ENCODE data around the gene PLD4. TPM values are rescaled to one million over a fixed set of nuclear protein-coding genes. Genes with fewer than 3 reads are reported as not detected.
A peak's percentile ranks its signal among the peaks of the same experiment; 100 is the strongest.

PLD4 gene
- total RNA-seq, 1 donor from 2014 or later = not detected

- Histone ChIP-seq H3K4me3 (no peak overlapping the region), H3K36me3 (no peaks in the 10 kb centered on the region), H3K27me3 (no peaks in the 10 kb centered on the region), H3K4me1 (peaks cover 30% of the 10 kb centered on the region), H3K27ac (peak overlapping the region; percentile 71), H3K9me3 (no peaks in the 10 kb centered on the region)
- no peak for DNase-seq (ENCODE audit: extremely low spot score in 2 of 2)
- TF ChIP-seq, protein P1, sequence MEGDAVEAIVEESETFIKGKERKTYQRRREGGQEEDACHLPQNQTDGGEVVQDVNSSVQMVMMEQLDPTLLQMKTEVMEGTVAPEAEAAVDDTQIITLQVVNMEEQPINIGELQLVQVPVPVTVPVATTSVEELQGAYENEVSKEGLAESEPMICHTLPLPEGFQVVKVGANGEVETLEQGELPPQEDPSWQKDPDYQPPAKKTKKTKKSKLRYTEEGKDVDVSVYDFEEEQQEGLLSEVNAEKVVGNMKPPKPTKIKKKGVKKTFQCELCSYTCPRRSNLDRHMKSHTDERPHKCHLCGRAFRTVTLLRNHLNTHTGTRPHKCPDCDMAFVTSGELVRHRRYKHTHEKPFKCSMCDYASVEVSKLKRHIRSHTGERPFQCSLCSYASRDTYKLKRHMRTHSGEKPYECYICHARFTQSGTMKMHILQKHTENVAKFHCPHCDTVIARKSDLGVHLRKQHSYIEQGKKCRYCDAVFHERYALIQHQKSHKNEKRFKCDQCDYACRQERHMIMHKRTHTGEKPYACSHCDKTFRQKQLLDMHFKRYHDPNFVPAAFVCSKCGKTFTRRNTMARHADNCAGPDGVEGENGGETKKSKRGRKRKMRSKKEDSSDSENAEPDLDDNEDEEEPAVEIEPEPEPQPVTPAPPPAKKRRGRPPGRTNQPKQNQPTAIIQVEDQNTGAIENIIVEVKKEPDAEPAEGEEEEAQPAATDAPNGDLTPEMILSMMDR (IDR thresholded peaks at IDR 0.05) = no peak
- TF ChIP-seq POLR2AphosphoS5 (IDR thresholded peaks at IDR 0.05; ENCODE audit: insufficient read depth in 1 of 2, low read depth in 1 of 2) = no peak
- TF ChIP-seq POLR2A (IDR thresholded peaks at IDR 0.05) = no peak
- intact Hi-C loops (cut with DNase I) = loop anchor here (5.0 kb wide), 1 partner anchor 37 kb away; no protein-coding TSS in a partner anchor
These were observed 6.0 kb downstream of the PLD4 start for GRCh38 chr14:104930526-104931303.

DNA sequence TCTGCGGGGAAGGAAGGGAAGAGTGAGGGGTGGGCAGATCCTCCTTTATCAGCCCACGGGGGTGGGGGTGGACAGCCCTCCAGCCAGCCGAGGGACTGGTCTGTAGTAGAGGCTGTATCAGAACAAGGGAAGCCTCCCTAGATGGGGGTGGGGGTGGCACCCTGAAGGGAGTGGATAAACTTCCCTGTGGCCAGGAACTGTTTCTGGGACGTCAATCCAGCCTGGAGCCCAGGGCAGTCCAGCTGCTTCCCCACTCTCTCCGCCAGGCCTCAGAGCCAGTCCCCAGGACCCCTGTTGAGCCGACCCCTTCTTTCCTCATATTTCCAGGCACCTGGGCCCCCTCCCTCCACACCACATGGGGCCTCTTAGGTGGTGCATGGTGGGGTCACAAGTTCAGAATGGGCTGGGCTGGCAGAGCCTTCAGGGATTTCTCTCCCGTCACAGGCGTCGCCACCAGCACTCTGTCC lies 6.7 kb downstream of the PLD4 start:
- intact Hi-C loops (cut with DNase I) = loop anchor here (5.0 kb wide), 1 partner anchor 36 kb away; no protein-coding TSS in a partner anchor
- no peak overlapping the region for H3K4me3 ChIP-seq
- TF ChIP-seq, protein P1 (IDR thresholded peaks at IDR 0.05) = no peak
- no peak for TF ChIP-seq POLR2A (IDR thresholded peaks at IDR 0.05)
- TF ChIP-seq POLR2AphosphoS5 (IDR thresholded peaks at IDR 0.05; ENCODE audit: insufficient read depth in 1 of 2, low read depth in 1 of 2) = no peak
- no peaks in the 10 kb centered on the region for H3K9me3 ChIP-seq
- H3K27ac ChIP-seq = peak overlapping the region; percentile 71
- no peaks in the 10 kb centered on the region for H3K27me3 ChIP-seq
- no peaks in the 10 kb centered on the region for H3K36me3 ChIP-seq
- no peak for DNase-seq (ENCODE audit: extremely low spot score in 2 of 2)
- peaks cover 30% of the 10 kb centered on the region for H3K4me1 ChIP-seq

DNA sequence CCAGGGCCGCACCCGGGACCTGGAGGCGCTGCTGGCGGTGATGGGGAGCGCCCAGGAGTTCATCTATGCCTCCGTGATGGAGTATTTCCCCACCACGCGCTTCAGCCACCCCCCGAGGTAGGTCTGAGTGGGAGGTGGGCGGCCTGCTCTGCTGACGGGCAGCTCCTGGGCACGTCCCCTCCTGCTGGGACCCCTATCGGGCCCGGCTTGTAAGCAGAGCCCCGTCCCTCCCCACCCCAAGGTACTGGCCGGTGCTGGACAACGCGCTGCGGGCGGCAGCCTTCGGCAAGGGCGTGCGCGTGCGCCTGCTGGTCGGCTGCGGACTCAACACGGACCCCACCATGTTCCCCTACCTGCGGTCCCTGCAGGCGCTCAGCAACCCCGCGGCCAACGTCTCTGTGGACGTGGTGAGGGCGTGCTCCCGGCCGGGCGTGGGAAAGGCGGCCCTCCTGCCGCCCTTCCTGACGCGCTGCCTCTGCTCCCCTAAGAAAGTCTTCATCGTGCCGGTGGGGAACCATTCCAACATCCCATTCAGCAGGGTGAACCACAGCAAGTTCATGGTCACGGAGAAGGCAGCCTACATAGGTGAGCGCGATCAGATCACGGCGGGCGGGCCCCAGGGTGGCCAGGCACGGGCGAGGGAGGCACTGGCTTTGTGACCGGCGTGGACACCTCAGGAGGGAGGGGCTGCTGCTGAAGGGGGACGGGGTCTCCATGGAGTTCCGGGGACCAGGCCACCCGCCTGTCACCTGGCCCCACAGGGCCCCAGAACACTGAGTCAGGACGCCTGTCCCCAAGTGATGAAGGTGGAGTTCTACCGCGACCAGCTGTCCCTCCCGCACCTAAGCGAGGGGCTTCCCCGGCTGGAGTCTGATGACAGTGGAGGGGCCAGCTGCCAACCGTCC lies 7.3 kb downstream of the PLD4 start:
- Histone ChIP-seq H3K27me3 (no peaks in the 10 kb centered on the region), H3K4me3 (peak overlapping the region; percentile 57 to 61), H3K36me3 (no peaks in the 10 kb centered on the region), H3K9me3 (no peaks in the 10 kb centered on the region), H3K27ac (peak overlapping the region; percentile 71), H3K4me1 (peaks cover 30% of the 10 kb centered on the region)
- intact Hi-C loops (cut with DNase I) = loop anchor here (5.0 kb wide), 1 partner anchor 35 kb away; no protein-coding TSS in a partner anchor
- TF ChIP-seq POLR2AphosphoS5 (IDR thresholded peaks at IDR 0.05; ENCODE audit: insufficient read depth in 1 of 2, low read depth in 1 of 2) (no peak), POLR2A (IDR thresholded peaks at IDR 0.05) (no peak)
- TF ChIP-seq, protein P1 (IDR thresholded peaks at IDR 0.05) = no peak
- DNase-seq (ENCODE audit: extremely low spot score in 2 of 2) = no peak

DNA sequence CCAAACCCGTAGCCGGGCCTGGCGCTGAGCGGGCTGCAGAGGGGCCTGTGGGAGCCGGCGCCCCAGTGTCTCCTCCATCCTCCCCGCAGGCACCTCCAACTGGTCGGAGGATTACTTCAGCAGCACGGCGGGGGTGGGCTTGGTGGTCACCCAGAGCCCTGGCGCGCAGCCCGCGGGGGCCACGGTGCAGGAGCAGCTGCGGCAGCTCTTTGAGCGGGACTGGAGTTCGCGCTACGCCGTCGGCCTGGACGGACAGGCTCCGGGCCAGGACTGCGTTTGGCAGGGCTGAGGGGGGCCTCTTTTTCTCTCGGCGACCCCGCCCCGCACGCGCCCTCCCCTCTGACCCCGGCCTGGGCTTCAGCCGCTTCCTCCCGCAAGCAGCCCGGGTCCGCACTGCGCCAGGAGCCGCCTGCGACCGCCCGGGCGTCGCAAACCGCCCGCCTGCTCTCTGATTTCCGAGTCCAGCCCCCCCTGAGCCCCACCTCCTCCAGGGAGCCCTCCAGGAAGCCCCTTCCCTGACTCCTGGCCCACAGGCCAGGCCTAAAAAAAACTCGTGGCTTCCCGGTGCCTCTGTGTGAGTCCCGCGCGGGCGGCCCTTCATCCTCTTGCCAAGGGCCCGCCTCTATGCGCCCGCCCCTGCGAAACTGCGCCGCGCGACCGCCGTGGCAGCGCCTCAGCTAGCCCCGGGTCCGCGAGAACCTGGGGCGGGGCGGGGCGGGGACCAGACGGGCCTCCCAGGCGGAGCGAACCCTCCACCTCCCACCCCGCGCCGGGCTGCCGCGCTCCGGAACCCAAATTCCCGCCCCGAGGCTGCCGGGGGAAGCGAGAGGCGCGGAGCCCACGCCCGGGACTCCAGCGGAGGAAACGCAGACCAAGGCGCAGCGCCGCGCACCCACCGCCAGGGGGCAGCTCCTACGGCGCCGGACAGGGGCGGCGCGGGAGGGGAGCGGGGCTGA lies 8.3 kb downstream of the PLD4 start:
- Histone ChIP-seq H3K27ac (peak overlapping the region; percentile 71), H3K27me3 (no peaks in the 10 kb centered on the region), H3K4me3 (peak overlapping the region; percentile 57 to 61), H3K36me3 (no peaks in the 10 kb centered on the region), H3K4me1 (peaks cover 30% of the 10 kb centered on the region), H3K9me3 (no peaks in the 10 kb centered on the region)
- intact Hi-C loops (cut with DNase I) = loop anchor here (5.0 kb wide), 1 partner anchor 34 kb away; no protein-coding TSS in a partner anchor
- no peak for TF ChIP-seq POLR2A (IDR thresholded peaks at IDR 0.05)
- TF ChIP-seq, protein P1 (IDR thresholded peaks at IDR 0.05) = peak; percentile 56 to 86 (median 79)
- peak in 1 of 2 donors; percentile 24 for TF ChIP-seq POLR2AphosphoS5 (IDR thresholded peaks at IDR 0.05; ENCODE audit: insufficient read depth in 1 of 2, low read depth in 1 of 2)
- no peak for DNase-seq (ENCODE audit: extremely low spot score in 2 of 2)
